Measurements from ENCODE around the gene NAT10.

DNA sequence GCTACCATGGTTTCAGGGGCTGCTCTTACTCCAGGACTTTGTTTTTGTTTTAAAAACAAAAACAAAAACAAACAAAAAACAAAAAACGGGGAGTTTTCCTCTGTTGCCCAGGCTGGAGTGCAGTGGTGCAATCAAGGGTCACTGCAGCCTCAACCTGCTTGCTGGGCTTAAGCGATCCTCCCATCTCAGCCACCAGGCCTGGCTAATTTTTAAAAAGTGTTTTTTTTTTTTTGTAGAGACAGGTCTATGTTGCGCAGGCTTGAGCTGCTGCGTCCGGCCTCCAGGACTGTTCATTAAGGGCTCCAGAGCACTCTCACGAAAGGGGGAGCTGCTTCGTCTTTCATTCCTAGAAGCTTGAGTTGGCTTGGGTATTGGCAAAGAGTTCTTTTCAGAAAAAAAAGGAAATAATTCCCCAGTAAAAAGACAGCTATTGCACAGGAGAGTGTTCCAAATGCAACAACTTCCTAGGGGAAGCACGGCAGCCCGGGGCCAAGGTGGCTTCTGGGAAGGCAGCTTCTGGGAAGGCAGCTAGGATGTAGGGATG is 78.5 kb downstream of the NAT10 start:
- TF ChIP-seq POLR2A (IDR thresholded peaks at IDR 0.05; ENCODE audit: low read depth, low read length) (no peak), POLR2AphosphoS5 (IDR thresholded peaks at IDR 0.05; ENCODE audit: low read depth, low read length) (no peak), TAF1 (IDR thresholded peaks at IDR 0.05; ENCODE audit: borderline replicate concordance, low read depth, low read length) (no peak)

Data from GM12892 (cell line).